PC-3 (cell line): ENCODE data around the gene FOXO6. TPM values are rescaled to one million over a fixed set of nuclear protein-coding genes. Genes with fewer than 3 reads are reported as not detected.

Source experiments
- ATAC-seq: fragments of 200-7000 bp; cut with Tn5 transposase; 2 replicates; pipeline ENCODE4 v1.9.1; 2020; ENCODE audit warnings: mild to moderate bottlenecking, moderate library complexity
- BruUV-seq: library from RNA; stranded (reverse); fragments of 400-500 nt; replicated peaks from 2 replicates; lab custom pipeline; 2021; lab: Mats Ljungman, UMichigan
- CTCF ChIA-PET: fragments of 300-600 bp; sonication (Branson Sonifier 250); formaldehyde crosslinking; loops from one replicate; lab custom pipeline; 2022; ENCODE audit warnings: antibody characterized with exemption; lab: Charles Lee
- POLR2A ChIA-PET: fragments of 300-600 bp; sonication (Branson Sonifier 250); formaldehyde crosslinking; loops from one replicate; lab custom pipeline; 2022; ENCODE audit warnings: antibody characterized with exemption; ENCODE audit not compliant: unreplicated experiment; lab: Charles Lee
- DNase-seq: peaks from one replicate; pipeline ENCODE4 v3.0.0-alpha.2; 2015
- H2AFZ ChIP-seq: fragments of 300-600 bp; sonication (generic); 2 replicates; pipeline ENCODE4 v1.6.0; 2016; ENCODE audit warnings: antibody characterized with exemption, low read length
- H3F3A ChIP-seq: fragments of 300-600 bp; sonication (generic); one replicate; pipeline ENCODE4 v1.6.0; 2017; ENCODE audit warnings: antibody characterized with exemption, low read length, control low read depth, mild to moderate bottlenecking; ENCODE audit not compliant: unreplicated experiment
- H3K27ac ChIP-seq: fragments of 300-600 bp; sonication (generic); 2 replicates; pipeline ENCODE4 v1.5.1; 2016; ENCODE audit warnings: mild to moderate bottlenecking, low read length
- H3K27me3 ChIP-seq: fragments of 300-600 bp; sonication (generic); 2 replicates; pipeline ENCODE4 v1.6.1; 2016; ENCODE audit warnings: low read length, mixed read lengths
- H3K36me3 ChIP-seq: fragments of 300-600 bp; sonication (generic); 2 replicates; pipeline ENCODE4 v1.6.1; 2016; ENCODE audit warnings: low read depth, mixed run types, low read length, mixed read lengths
- H3K4me1 ChIP-seq: fragments of 300-600 bp; sonication (generic); 2 replicates; pipeline ENCODE4 v1.5.1; 2016; ENCODE audit warnings: low read length; ENCODE audit not compliant: insufficient read depth
- H3K4me2 ChIP-seq: fragments of 300-600 bp; sonication (generic); 2 replicates; pipeline ENCODE4 v1.6.0; 2016; ENCODE audit warnings: low read length
- H3K4me3 ChIP-seq: fragments of 300-600 bp; sonication (generic); 2 replicates; pipeline ENCODE4 v1.5.1; 2016; ENCODE audit warnings: mild to moderate bottlenecking, low read length, mixed read lengths
- H3K79me2 ChIP-seq: fragments of 300-600 bp; sonication (generic); 2 replicates; pipeline ENCODE4 v1.6.1; 2017; ENCODE audit warnings: low read length, mixed read lengths
- H3K9ac ChIP-seq: fragments of 300-600 bp; sonication (generic); 2 replicates; pipeline ENCODE4 v1.6.0; 2016; ENCODE audit warnings: mild to moderate bottlenecking, low read length
- H3K9me2 ChIP-seq: fragments of 300-600 bp; sonication (generic); replicated peaks from 2 replicates; pipeline ENCODE4 v1.6.1; 2016; ENCODE audit warnings: mixed run types, low read length, mixed read lengths
- H3K9me3 ChIP-seq: fragments of 300-600 bp; sonication (generic); 2 replicates; pipeline ENCODE4 v1.6.1; 2016; ENCODE audit warnings: low read length, mixed read lengths
- H4K20me1 ChIP-seq: fragments of 300-600 bp; sonication (generic); 2 replicates; pipeline ENCODE4 v1.6.1; 2016; ENCODE audit warnings: low read length, mixed read lengths
- CTCF ChIP-seq: fragments of 300-600 bp; sonication (generic); conservative IDR thresholded peaks from 2 replicates; pipeline ENCODE4 v1.5.1; 2017; ENCODE audit warnings: antibody characterized with exemption, low read depth, mild to moderate bottlenecking, low read length
- EZH2 ChIP-seq: fragments of 300-600 bp; sonication (generic); IDR thresholded peaks from one replicate; pipeline ENCODE4 v1.6.1; 2017; ENCODE audit warnings: antibody characterized with exemption, mild to moderate bottlenecking, low read length; ENCODE audit not compliant: unreplicated experiment
- EZH2phosphoT487 ChIP-seq: fragments of 300-600 bp; sonication (generic); IDR thresholded peaks from 2 replicates; pipeline ENCODE4 v1.6.1; 2018; ENCODE audit warnings: mild to moderate bottlenecking, antibody characterized with exemption, low read length, borderline replicate concordance
- intact Hi-C: fragments of 100-400 bp; cut with micrococcal nuclease; formaldehyde crosslinking; loops from 2 replicates; pipeline ENCODE4 v1.9.0; 2023
- total RNA-seq: library from RNA; depleted of rRNA; stranded (reverse); fragments of >200 nt; gene quantifications from 2 replicates; pipeline ENCODE4 v1.2.3, GENCODE V29; 2014

The FOXO6 gene
- total RNA-seq, 1 experiment from 2014 or later = 1.2 TPM

- H3F3A ChIP-seq = no peaks in the 10 kb centered on the region
- no peak overlapping the region for H3K27ac ChIP-seq
- H3K36me3 ChIP-seq = no peaks in the 10 kb centered on the region
- intact Hi-C loops = no loop called here
- no peaks in the 10 kb centered on the region for H3K79me2 ChIP-seq
- no peaks in the 10 kb centered on the region for H3K9me3 ChIP-seq
- CTCF ChIA-PET = no interaction called here
- POLR2A ChIA-PET = no interaction called here
- H2AFZ ChIP-seq = no peak overlapping the region
- H3K27me3 ChIP-seq = peaks cover 5% of the 10 kb centered on the region; the same call in 1 of the 2 replicates
- ATAC-seq (0 out of 2 replicates have a peak, but pooled peaks have one; percentile 20), DNase-seq (no peak)
- peaks cover 9% of the 10 kb centered on the region; the same call in 1 of the 2 replicates for H3K4me1 ChIP-seq
- no peak overlapping the region for H3K4me3 ChIP-seq
- H3K4me2 ChIP-seq = no peak overlapping the region
- no peak overlapping the region for H3K9ac ChIP-seq
- no peaks in the 10 kb centered on the region for H4K20me1 ChIP-seq
- H3K9me2 ChIP-seq = no peaks in the 10 kb centered on the region
- TF ChIP-seq CTCF (no peak), EZH2phosphoT487 (no peak), EZH2 (no peak)
- no TSS peak for BruUV-seq
These were observed 10.7 kb downstream of the FOXO6 start for GRCh38 chr1:41371630-41372599.

GRCh38 chr1:41372600-41372993 is 11.4 kb downstream of the FOXO6 start:
- Histone ChIP-seq H2AFZ (no peak overlapping the region), H3K27ac (no peak overlapping the region), H3K9me2 (no peaks in the 10 kb centered on the region), H3F3A (no peaks in the 10 kb centered on the region), H3K9ac (no peak overlapping the region), H3K36me3 (no peaks in the 10 kb centered on the region), H3K79me2 (no peaks in the 10 kb centered on the region), H3K9me3 (no peaks in the 10 kb centered on the region), H4K20me1 (no peaks in the 10 kb centered on the region), H3K27me3 (no peaks in the 10 kb centered on the region), H3K4me2 (no peak overlapping the region), H3K4me1 (peaks cover 9% of the 10 kb centered on the region; the same call in 1 of the 2 replicates), H3K4me3 (no peak overlapping the region)
- BruUV-seq = no TSS peak
- ChIA-PET POLR2A (no interaction called here), CTCF (no interaction called here)
- ATAC-seq = no peak
- intact Hi-C loops = no loop called here
- TF ChIP-seq EZH2 = no peak
- DNase-seq = no peak

GRCh38 chr1:41373373-41373772 is 12.1 kb downstream of the FOXO6 start:
- no peak for TF ChIP-seq EZH2
- no peak for TF ChIP-seq CTCF
- no peak for TF ChIP-seq EZH2phosphoT487
- H3K4me2 ChIP-seq = no peak overlapping the region
- H3K27ac ChIP-seq = no peak overlapping the region
- POLR2A ChIA-PET = no interaction called here
- H3K9me2 ChIP-seq = no peaks in the 10 kb centered on the region
- no peaks in the 10 kb centered on the region for H3K27me3 ChIP-seq
- intact Hi-C loops = no loop called here
- ATAC-seq (no peak), DNase-seq (no peak)
- no peaks in the 10 kb centered on the region for H3K79me2 ChIP-seq
- no peaks in the 10 kb centered on the region for H4K20me1 ChIP-seq
- H3K36me3 ChIP-seq = no peaks in the 10 kb centered on the region
- no TSS peak for BruUV-seq
- H3K4me1 ChIP-seq = peaks cover 9% of the 10 kb centered on the region; the same call in 1 of the 2 replicates
- no peaks in the 10 kb centered on the region for H3K9me3 ChIP-seq
- CTCF ChIA-PET = no interaction called here
- H3F3A ChIP-seq = no peaks in the 10 kb centered on the region
- no peak overlapping the region for H3K9ac ChIP-seq
- H3K4me3 ChIP-seq = no peak overlapping the region
- H2AFZ ChIP-seq = no peak overlapping the region
